ENCODE data around the gene CARD14.

DNA sequence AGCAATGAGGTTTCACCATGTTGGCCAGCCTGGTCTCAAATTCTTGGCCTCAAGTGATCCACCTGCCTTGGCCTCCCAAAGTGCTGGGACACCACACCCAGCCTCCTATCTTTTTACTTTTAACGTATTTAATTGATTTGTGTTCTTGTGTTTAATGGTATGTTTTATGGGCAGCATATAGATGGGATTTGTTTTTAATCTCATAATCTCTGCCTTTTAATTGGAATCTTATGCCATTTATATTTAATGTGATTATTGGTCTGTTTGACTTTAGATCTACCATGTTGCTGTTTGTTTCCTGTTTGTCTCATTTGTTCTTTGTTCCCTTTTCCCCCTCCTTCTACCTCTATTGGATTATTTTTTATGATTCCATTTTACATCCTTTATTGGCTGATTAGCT, 62.6 kb downstream of the CARD14 start:
- TF ChIP-seq, protein P1, sequence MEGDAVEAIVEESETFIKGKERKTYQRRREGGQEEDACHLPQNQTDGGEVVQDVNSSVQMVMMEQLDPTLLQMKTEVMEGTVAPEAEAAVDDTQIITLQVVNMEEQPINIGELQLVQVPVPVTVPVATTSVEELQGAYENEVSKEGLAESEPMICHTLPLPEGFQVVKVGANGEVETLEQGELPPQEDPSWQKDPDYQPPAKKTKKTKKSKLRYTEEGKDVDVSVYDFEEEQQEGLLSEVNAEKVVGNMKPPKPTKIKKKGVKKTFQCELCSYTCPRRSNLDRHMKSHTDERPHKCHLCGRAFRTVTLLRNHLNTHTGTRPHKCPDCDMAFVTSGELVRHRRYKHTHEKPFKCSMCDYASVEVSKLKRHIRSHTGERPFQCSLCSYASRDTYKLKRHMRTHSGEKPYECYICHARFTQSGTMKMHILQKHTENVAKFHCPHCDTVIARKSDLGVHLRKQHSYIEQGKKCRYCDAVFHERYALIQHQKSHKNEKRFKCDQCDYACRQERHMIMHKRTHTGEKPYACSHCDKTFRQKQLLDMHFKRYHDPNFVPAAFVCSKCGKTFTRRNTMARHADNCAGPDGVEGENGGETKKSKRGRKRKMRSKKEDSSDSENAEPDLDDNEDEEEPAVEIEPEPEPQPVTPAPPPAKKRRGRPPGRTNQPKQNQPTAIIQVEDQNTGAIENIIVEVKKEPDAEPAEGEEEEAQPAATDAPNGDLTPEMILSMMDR (IDR thresholded peaks at IDR 0.05): no peak
- no peak for TF ChIP-seq EZH2 (IDR thresholded peaks at IDR 0.05)
